Retinal pigment epithelial cell (primary cell): Measurements from ENCODE around the gene ACTMAP.

Source experiments
- DNase-seq: peaks from one replicate; pipeline ENCODE4 v3.0.0-alpha.2; 2010; ENCODE audit warnings: low read depth
- H3K4me3 ChIP-seq: 2 replicates; pipeline ENCODE4 v1.5.1; 2011; ENCODE audit warnings: mild to moderate bottlenecking, low read length, control low read depth, moderate library complexity
- CTCF ChIP-seq: conservative IDR thresholded peaks from 2 replicates; pipeline ENCODE4 v1.5.1; 2011; ENCODE audit warnings: low read depth, low read length, control low read depth, inconsistent platforms

Gene ACTMAP

GRCh38 chr19:40780582-40780981 is 30.3 kb upstream of the ACTMAP start:
- H3K4me3 ChIP-seq, result no peak overlapping the region
- no peak for TF ChIP-seq CTCF

GRCh38 chr19:40778706-40779284 is 28.5 kb upstream of the ACTMAP start:
- no peak for DNase-seq
- no peak for TF ChIP-seq CTCF
- peak overlapping the region; percentile 76 for H3K4me3 ChIP-seq

More at GRCh38 chr19:40780582-40780981, 30.3 kb upstream of the ACTMAP start:
- no peak for DNase-seq

- peak; percentile 100 for DNase-seq
- TF ChIP-seq CTCF, result no peak
Observed at GRCh38 chr19:40777937-40778705, 27.8 kb upstream of the ACTMAP start, which contains the start of gene RAB4B. TSS of gene RAB4B (plus strand) at chr19:40778247. CDS start at chr19:40778376, 129 bp downstream.

GRCh38 chr19:40777645-40777936 is 27.3 kb upstream of the ACTMAP start:
- peak overlapping the region; percentile 79 for H3K4me3 ChIP-seq
- no peak for TF ChIP-seq CTCF
- no peak for DNase-seq

More at GRCh38 chr19:40777937-40778705, 27.8 kb upstream of the ACTMAP start, which contains the start of gene RAB4B:
- H3K4me3 ChIP-seq, result peak within 1 kb of the TSS; percentile 79

- TF ChIP-seq CTCF, result no peak
- peak; percentile 79 for DNase-seq
- H3K4me3 ChIP-seq, result peak overlapping the region; percentile 79
Observed at GRCh38 chr19:40776932-40777644, 26.8 kb upstream of the ACTMAP start.

- TF ChIP-seq CTCF, result no peak
- H3K4me3 ChIP-seq, result no peak overlapping the region
- DNase-seq, result no peak
Observed at GRCh38 chr19:40776364-40776763, 26.1 kb upstream of the ACTMAP start.
